GM18858 (cell line): ENCODE results near the gene CENPK.
"Not testable (repeated sequence)": the region's sequence is repeated elsewhere in the genome, so short reads cannot be mapped to it uniquely, and the experiment has no call there.

Experiments used
- ATAC-seq: cut with Tn5 transposase; IDR thresholded peaks from one replicate; pipeline ENCODE4 v1.9.1; 2021; ENCODE audit not compliant: unreplicated experiment

CENPK gene

DNA sequence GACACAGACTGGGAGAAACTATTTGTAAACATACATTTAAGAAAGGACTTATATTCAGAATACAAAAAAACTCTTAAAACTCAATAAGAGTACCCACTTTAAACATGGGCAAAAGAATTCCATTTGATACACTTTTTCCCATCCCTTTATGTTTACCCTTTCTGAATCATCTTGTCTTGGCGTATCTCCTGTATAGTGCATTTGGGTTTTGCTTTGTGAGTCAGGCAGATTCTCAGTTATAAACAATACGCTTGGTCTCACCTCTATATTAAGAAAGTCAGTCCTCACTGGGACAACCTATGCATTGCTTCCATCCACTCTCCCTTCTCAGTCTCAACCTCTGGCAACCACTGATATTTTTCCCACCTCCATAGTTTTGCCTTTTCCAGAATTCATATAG is 54.0 kb downstream of the CENPK start:
- ATAC-seq = no peak

DNA sequence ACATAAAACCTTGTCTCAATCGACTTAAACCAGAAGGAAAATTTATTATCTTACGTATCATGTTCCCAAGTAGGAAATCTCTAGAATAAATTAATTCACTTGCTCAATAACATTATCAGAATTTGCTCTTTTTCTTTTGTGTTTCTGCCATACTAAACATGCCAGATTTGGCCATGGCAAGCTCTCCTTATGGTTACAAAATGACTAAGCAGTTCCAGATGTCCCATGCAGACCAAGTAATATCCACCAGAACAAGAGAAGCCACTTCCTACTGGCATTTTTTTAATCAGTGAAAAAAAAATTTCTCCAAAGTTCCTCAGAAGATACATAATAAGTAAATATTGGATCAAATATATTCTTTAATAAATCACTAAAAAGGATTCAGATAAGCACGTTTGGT is 56.0 kb downstream of the CENPK start:
- ATAC-seq = no peak

DNA sequence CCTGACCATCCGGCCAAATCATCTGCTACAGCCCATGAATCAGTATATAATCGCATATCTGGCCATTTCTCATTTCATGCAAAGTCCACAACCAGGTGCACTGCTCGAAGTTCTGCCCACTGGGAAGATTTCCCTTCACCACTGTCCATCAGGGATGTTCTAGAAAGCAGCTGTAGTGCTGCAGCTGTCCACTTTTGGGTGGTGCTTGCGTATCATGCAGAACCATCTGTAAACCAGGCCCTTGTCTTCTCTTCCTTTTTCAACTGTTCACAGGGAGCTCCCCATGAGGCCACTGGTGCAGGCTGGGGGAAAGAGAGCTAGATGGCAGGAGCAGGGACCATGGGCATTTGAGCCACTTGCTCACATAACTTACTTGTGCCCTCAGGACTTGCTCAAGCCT is 73.8 kb downstream of the CENPK start:
- no peak for ATAC-seq

DNA sequence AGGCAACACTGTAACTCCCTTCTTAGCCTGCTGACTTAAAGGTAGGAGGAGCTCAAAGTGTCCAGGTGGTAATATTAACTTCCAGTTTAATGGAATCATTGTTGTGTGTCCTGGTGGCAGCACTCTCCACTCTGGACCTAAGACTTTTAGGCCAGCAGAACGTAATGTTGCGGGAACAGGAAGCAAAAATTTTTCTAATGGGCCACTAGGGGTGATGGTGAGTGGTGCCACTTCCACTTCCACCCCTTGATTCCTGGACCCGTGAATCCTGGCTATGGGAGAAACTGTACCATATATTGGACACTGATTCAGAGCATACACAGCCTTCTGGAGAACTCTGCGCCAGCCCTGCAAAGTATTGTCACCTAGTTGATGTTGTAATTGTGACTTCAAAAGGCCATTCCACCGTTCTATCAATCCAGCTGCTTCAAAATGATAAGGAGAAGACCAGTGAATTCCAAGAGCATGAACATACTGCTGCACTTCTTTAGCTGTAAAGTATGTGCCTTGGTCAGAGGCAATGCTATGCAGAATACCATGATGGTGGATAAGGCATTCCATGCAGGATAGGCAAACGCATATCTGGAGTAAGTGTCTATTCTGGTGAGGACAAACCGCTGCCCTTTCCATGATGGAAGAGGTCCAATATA is 74.8 kb downstream of the CENPK start:
- ATAC-seq = not testable (repeated sequence)

DNA sequence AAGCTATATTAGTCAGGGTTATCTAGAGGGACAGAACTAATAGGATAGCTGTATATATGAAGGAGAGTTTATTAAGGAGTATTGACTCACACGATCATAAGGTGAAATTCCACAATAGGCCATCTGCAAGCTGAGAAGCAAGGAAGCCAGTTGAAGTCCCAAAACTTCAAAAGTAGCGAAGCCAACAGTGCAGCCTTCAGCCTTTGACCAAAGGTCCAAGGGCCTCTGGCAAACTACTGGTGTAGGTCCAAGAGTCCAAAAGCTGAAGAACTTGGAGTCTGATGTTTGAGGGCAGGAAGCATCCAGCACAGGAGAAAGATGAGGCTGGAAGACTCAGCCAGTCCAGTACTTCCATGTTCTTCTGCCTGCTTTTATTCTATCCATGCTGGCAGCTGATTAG is 76.2 kb downstream of the CENPK start:
- not testable (repeated sequence) for ATAC-seq

DNA sequence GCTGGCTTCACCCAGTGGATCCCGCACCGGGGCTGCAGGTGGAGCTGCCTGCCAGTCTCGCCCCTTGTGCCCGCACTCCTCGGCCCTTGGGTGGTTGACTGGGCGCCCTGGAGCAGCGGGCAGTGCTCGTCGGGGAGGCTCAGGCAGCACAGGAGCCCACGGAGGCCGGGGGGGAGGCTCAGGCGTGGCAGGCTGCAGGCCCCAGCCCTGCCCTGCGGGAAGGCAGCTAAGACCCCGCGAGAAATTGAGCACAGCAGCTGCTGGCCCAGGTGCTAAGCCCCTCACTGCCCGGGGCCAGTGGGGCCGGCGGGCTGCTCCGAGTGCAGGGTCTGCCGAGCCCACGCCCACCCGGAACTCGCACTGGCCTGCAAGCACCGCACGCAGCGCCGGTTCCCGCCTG is 77.6 kb downstream of the CENPK start:
- no peak for ATAC-seq

DNA sequence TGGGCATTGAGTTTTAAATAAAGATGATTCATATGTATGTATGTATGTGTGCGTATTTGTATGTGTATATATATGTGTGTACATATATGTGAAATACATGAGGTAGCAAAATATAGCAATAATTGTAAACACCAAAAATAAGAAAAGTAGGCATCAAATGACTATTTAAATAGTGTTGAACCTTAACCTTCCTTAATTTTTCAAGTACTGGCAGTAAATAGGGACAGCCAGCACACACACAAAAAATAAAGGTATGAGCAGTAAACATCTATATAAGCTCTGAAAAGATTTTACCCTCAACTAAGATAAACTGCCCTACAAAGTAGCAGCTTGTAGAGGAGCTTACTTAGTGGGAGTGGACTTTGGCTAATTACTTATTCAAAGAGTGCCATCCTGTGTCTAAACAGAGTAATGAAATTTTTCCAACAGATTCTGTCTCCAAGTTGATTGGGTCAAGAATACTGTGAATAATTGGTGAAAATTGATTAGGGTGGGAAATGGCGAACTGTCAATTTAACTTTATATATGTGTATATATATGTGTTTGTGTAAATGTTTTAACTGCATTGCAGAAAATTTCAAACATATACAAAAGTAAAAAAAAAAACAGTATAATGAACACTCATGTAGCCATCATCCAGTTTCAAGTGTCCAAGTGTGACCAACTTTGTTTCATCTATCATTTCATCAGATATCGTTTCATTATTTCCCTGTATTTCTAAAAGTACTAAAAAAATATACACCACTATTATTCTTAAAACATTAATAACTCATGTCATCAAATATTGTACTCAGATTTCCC is 79.2 kb downstream of the CENPK start:
- ATAC-seq = peak; percentile 42

DNA sequence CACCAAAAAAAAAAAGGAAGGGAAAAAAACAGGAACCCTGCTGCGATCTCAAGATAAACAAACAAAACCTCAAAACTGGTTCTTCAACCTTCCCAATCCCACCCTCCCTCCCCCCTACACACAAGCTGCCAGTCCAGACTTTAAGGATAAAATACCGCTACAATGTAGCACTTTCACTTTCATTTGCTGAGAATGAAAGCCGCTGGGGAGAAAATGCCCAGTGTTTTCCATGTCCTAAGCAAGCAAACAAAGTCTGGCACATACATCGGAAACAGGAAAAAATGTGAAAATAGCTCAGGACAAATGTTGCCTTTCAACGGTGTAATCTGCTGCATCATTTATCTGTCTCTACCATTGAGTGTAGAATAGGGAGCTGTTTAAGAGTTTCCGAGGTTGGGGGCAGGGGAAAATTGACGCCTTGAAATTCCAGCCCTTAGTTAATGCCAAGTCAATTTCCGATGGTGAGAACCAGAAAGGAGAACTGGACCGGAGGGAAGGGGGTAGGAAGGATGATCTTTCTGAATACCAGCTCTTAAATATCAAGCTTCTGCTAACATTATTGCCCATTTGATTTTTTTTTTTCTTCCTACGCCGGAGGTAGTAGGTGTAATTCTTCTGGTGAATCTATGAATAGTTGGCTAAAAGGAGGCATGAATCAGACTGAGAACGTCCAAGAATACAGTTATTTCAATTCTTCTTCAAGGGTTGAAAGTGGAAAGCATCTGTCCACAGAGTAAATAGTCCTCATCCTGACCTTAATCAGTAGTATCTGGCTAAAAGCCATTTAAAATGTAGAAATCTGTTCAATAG is 80.0 kb downstream of the CENPK start:
- ATAC-seq = no peak

DNA sequence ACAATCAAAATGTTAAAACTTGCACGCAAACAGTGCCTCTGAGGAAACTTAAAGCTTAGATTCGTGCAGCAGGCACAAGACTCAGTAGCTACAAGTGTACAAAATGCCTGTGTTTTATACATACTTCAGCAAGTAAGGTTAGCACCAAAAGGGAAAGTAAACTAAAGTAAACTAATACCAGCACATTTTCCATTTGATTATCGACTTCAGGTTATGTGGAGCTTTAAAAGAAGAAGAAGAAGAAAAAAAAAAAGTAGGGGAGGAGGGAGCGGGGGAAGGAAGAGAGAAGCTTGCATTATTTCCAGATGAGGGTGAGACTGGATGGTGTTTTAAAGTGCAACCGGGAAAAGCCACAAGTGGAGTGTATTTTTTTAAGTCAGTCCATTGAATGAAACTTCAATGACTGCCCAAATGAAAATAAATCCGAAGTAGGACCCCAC is 80.7 kb downstream of the CENPK start:
- no peak for ATAC-seq

DNA sequence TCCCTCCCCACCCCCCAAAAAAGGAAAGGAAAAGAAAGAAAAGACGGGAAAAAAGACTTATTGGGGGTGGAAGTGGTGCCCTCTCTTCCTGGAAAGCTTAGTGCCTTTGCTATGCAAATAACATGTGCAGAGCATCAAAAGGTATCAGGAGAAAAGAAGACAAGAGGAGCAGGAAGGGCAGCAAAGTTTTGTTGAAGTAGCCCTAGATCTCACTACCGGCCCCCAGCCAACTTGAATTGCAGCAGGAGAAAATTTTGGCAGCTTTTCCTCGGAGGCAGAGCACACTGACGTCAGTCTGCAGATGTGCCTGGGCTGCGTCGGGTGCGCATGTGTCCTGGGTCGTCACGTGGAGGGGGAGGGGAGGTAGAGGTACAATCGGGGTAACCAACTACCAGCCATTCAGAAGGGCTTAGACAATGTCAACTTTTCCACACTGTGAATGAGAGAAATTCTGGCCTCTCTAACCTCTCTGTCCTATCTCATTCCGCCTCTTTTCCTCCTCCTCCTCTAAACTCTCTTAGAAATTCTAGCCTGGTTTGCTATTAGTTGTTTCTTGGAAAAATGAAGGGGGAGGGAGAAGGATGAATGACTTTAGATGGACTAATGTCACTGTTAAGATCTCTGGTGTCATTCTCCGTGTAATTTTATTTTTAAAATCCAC is 81.2 kb downstream of the CENPK start, which contains the start of gene ADAMTS6:
TSS of gene ADAMTS6 (minus strand) at position 286 of the 661 bp plus-strand sequence. CDS start 8,247 bp downstream, outside the sequence.
- peak; percentile 53 for ATAC-seq

DNA sequence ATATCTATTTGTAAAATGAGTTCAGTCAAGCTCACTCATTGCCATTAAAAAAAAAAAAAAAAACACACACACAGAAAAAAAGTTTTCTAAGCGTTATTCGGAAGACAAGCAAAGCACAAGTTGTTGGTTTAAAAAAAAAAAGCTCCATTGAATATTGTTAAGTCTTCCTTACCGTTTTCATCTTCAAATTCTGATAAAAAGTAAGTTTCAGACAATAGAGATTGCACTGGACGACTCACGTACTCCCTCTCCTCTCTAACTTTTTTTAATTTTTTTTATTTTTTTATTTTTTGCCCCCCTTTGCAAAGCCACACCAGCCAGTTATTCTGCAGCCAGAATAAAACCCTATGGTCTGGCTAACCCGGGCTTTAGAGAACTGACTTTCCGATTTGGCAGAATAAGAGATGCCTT is 81.8 kb downstream of the CENPK start:
- ATAC-seq = no peak

DNA sequence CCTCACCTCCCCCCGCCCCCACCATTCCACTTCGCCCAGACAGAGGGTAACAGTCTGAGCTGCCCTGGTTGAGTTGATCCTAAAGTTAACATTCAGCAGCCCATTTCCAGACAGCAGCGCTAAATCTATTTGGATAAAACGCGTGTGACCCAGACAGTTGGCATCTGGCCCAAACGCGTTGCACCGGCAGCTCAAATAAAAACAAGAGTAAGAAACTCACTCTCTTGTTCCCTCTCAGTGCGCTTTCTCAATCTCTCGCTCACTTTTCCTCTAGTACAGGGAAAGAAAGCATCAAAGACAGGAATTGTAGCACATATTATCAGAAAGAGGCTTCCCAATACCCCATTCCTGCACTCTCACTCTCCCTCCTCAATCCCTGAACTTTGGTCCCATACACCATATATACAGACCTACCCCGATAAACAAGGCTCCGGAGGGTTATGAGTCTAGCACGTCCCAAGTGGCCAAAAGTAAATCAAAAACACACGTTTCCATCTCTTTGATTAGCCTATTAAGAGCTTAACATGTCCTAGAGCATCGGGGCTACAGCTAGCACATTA is 82.6 kb downstream of the CENPK start:
- ATAC-seq = no peak

DNA sequence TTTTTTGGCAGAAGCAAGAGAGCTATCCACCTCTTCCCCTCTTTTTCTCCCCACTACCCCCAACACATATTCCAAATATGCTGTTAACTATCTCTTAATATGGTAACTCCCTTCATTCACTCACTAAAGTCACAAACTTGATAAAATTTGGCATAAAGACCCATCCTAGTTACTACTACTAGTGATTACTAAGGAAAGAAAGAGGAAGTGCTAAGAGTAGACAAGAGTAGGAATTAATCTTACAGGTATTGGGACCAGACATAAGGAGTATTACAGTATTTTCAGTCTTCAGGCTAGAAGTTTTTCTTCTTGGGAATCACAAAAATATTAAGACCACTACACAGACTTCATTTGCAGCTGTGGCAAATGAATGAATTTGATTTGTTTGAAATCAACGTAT is 83.4 kb downstream of the CENPK start:
- ATAC-seq = no peak

DNA sequence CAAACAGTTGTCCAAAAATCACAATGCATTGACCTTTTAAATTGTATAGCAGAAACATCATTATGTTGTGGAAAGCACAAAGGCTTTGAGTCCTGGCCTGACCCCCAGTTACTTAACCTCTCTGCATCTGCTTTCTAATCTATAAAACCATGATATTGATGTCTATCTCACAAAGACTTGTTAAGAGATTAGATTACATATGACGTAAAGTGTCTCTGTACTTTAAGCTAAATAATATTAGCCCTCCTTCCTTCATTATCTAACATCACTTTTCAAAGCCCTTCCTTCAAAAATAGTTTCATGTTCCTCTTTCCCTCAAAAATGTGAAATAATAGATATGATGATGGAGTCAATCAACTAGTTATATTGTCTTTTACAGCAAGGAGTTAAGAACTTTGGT is 84.6 kb downstream of the CENPK start:
- ATAC-seq = no peak

DNA sequence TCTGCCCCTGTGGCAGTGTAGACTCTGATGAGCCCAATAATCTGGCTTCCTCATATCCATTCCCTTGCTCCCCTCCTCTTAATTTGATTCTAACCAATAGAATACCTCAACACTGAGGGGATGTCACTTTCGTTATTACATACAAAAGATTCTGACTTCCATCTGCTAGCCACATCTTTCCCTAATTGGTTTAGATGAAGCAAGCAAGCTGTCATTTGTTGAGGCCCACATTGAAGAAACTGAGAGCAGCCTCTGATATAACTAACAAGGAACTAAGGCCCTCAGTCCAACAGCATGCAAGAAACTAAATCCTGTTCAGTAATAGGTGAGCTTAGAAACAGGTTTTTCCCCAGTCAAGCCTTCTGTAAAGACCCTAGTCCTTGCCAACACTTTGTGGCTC is 87.1 kb downstream of the CENPK start:
- no peak for ATAC-seq

DNA sequence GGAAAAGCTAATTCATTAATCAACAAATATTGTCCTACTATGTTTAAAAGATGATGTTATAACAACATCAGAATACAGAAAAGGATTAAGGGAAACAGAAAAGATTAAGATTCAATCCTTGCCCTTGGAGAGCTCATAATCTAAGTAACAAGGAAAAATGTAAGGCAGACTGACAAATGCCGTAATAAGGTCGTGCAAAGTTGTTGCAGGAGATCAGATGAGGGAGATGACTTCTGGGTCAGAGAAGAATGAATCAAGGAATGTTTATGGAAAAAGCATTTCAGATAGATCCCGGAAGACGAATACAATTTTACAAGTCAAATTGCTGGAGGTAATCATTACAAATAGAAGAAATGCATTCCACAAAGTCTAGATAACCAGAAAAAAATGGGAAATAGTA is 87.6 kb downstream of the CENPK start:
- no peak for ATAC-seq

DNA sequence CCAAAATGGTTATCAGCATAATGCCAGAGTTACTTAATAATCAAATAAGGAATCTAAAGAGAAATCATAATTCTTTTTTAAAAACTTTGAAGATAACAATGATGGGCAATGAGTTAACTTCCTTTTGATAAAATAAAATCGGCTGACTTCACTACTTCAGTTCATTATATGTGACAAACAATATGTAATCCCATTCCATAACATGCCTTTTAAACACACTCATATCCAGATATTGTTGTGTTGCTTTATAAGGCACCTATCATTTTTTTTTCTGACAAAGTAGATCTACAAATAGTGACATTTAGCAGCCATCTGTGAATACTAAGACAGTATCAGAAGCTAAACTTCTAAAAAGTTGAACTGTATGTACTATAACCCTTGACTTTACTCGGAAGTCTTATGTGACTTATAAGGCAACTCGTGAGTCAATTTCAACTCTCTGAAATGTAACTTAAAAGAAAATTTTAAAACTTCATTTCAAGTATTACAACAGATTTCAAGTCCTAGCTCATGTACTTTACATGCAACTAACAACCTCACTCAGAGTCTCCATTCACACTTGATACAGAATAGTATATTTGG is 88.7 kb downstream of the CENPK start:
- ATAC-seq = no peak

DNA sequence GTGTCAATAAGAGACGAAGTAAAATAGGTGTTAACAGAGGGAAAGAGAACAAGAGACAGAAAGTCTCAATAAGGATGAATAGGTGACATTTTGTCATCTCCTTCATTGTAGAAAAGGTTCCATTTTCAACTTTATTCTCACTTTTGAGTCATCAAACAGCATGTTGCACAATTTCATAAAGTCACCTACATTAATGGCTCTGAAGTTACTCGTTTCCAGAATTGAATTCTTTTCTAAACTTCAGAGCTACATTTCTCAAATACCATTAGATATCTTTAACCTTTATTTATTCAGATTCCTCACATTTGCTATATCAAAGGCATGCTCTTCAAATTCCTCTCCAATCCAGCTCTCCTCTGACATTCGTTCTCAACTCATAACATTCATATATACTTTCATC is 94.3 kb downstream of the CENPK start:
- no peak for ATAC-seq
